Stimulated activated CD4-positive, alpha-beta T cell treated with anti-CD3 and anti-CD28 coated beads, Interleukin-4, amount 100 ng/mL, for 48 hours (primary cell): ENCODE results near the gene KIRREL2.
"Not testable (repeated sequence)": the region's sequence is repeated elsewhere in the genome, so short reads cannot be mapped to it uniquely, and the experiment has no call there.

Experiments
- DNase-seq, 2 donors: peaks; one replicate each; pipeline ENCODE4 v3.0.0-alpha.2; 2020; ENCODE audit warnings: low read depth in 2 of 2

Gene KIRREL2

GRCh38 chr19:35869327-35870123 lies 12.8 kb downstream of the KIRREL2 start:
- peak; percentile 83 to 86 for DNase-seq

- DNase-seq: peak in 1 of 2 donors; percentile 59
Observed at GRCh38 chr19:35870124-35870736, 13.5 kb downstream of the KIRREL2 start.

- no peak for DNase-seq
Observed at GRCh38 chr19:35870798-35871197, 14.1 kb downstream of the KIRREL2 start.

GRCh38 chr19:35871611-35872010 lies 14.9 kb downstream of the KIRREL2 start:
- DNase-seq: no peak

GRCh38 chr19:35872180-35872579 lies 15.5 kb downstream of the KIRREL2 start:
- no peak for DNase-seq

DNA sequence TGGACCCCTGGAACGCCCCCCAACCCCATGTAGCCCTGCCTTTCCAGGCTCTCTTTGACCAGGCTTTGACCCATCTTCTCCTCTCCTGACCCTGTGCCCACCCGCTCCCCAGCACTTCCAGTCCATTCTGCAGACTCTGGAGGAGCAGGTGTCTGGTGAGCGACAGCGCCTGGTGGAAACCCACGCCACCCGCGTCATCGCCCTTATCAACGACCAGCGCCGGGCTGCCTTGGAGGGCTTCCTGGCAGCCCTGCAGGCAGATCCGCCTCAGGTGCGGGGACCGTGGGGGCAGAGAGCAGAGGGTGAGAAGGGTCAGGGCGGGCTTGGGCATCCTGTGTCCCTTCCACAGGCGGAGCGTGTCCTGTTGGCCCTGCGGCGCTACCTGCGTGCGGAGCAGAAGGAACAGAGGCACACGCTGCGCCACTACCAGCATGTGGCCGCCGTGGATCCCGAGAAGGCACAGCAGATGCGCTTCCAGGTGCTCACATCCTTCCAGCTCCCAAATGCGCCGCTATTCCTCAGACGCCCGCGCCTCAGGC lies 17.8 kb downstream of the KIRREL2 start:
- DNase-seq: no peak

DNA sequence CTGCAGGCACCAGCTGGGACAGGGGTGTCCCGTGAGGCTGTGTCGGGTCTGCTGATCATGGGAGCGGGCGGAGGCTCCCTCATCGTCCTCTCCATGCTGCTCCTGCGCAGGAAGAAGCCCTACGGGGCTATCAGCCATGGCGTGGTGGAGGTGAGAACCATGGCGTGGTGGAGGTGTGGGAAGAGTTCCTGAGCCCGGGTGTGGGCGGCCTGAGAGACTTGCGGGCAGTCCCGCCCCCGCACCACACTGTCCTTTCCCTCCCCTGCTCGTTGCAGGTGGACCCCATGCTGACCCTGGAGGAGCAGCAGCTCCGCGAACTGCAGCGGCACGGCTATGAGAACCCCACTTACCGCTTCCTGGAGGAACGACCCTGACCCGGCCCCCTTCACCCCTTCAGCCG lies 22.4 kb downstream of the KIRREL2 start:
- no peak for DNase-seq

DNA sequence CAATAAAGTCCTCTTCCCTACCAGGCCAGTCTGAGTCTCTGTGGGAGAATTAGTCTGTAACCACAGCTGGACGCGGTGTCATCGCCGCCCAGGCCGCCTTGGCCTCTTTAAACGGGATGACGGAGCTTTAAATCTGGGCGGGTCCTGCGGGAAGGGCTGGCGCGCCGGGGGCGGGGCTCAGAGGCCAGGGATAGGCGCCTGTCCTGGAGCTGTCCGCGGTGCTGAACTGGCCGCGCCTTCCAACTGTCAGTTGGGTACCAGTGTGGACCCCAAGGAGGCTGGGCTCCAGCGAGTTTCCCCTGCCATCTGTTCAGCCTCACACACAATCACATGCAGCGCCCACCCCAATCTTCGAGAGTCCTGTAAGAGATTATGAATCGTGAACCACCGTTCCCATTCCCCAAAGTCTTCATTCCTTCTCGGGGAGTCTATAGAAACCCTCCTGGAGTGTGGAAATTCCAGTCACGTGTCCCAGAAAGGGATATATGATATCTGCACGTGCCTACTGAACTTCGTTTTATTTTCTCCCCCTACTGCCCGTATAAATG lies 23.1 kb downstream of the KIRREL2 start:
- DNase-seq: peak; percentile 87 to 91

- no peak for DNase-seq
Observed at GRCh38 chr19:35882114-35882832, 25.6 kb downstream of the KIRREL2 start.

- DNase-seq: no peak
Observed at GRCh38 chr19:35883882-35884281, 27.2 kb downstream of the KIRREL2 start.

- no peak for DNase-seq
Observed at GRCh38 chr19:35885225-35885738, 28.6 kb downstream of the KIRREL2 start.

GRCh38 chr19:35885904-35886303 lies 29.2 kb downstream of the KIRREL2 start:
- no peak for DNase-seq

DNA sequence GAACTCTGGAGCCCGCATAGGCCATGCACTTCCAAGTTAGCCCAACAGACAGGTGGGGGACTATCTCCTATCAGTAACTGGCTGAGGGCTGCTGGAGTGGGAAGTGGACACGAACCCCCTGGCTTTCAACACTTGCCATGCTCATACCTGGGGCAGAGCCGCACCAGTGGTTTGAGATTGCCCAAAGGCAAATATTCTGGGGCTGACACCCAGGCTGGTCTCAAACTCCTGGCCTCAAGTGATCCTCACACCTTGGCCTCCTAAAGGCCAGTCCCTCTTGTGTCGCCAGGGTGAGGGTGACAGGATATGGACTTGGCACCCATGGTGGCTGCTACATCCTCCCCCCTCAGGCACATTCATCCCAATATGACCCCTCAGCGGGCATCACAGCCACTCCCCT lies 30.5 kb downstream of the KIRREL2 start:
- DNase-seq: no peak

DNA sequence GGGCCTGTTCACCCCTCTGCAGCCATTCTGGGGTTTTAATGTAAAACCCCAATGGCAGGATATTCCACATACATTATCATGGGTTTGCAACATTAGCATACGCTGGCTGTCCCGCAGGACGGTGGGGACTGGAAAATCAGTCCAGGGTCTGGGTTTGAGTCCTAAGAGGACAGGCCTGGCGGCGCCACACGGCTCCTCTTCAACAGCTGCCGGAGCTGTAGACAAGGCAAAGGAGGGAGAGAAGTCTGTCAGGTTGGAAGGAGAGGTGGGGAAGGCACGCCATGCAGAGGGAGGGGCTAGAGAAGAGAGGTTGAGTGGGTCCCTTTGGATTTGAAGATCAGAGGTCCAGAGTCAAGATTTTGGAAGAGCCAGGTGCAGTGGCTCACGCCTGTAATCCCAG lies 31.7 kb downstream of the KIRREL2 start:
- DNase-seq: no peak

- DNase-seq: no peak
Observed at GRCh38 chr19:35889370-35890112, 32.8 kb downstream of the KIRREL2 start.

- no peak for DNase-seq
Observed at GRCh38 chr19:35890113-35890650, 33.5 kb downstream of the KIRREL2 start.

DNA sequence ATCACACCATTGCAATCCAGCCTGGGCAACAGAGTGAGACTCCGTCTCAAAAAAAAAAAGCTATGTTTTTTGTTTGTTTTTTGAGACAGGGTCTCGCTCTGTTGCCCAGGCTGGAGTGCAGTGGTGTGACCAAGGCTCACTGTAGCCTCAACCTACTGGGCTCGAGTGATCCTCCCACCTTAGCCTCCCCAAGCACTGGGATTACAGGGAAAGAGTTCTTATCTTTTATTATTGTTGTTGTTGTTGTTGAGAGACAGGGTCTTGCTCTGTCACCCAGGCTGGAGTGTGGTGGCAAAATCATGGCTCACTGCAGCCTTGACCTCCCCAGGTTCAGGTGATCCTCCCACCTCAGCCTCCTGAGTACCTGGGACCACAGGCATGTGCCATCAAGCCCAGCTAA lies 35.1 kb downstream of the KIRREL2 start:
- not testable (repeated sequence) for DNase-seq

GRCh38 chr19:35894342-35894741 lies 37.6 kb downstream of the KIRREL2 start:
- DNase-seq: no peak

GRCh38 chr19:35895911-35896642 lies 39.4 kb downstream of the KIRREL2 start:
- DNase-seq: no peak

DNA sequence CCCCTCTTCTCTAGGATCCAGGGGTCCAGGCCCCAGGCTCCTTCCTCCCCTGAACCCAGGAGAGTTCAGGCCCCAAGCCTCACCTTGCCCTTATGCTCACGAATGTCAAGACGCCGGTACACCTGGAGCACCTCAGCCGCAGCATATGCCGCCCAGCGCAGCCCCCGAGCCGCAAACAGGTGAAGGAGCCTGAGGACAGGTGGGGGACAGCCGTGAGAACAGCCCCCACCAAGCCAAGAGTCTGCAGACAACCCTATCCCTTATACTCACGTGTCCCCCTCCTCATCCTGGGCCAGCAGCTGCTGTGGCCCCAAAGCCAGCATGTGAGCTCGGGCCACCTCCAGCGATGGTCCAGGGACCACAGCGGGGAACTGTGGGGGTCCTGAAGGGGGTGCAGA lies 39.9 kb downstream of the KIRREL2 start:
- DNase-seq: no peak
